H1 (cell line): ENCODE data around the gene ARHGAP24. TPM values are rescaled to one million over a fixed set of nuclear protein-coding genes. Genes with fewer than 3 reads are reported as not detected.

ENCODE experiments used
- CBX8 ChIP-seq: fragments of 300-800, 300-1000 bp; sonication (generic); IDR thresholded peaks from 2 replicates; pipeline ENCODE4 v1.7.1; 2016; ENCODE audit warnings: low read depth, low read length, borderline replicate concordance
- CHD1 ChIP-seq: IDR thresholded peaks from 2 replicates; pipeline ENCODE4 v1.6.1; 2012; ENCODE audit warnings: low read depth, low read length, improper control_type of control experiment
- CHD7 ChIP-seq: fragments of 300-600 bp; sonication (generic); IDR thresholded peaks from 2 replicates; pipeline ENCODE4 v1.7.1; 2012; ENCODE audit warnings: low read length, moderate library complexity, mild to moderate bottlenecking, inconsistent platforms; ENCODE audit not compliant: insufficient replicate concordance
- CTBP2 ChIP-seq: IDR thresholded peaks from 2 replicates; pipeline ENCODE4 v1.7.0; 2011; ENCODE audit warnings: borderline replicate concordance, mild to moderate bottlenecking, moderate library complexity, mixed read lengths, low read length; ENCODE audit not compliant: insufficient read depth, insufficient read length
- FOSL1 ChIP-seq: IDR thresholded peaks from 2 replicates; pipeline ENCODE4 v1.6.1; 2011; ENCODE audit warnings: mild to moderate bottlenecking, low read depth, low read length, moderate library complexity; ENCODE audit not compliant: insufficient read depth
- RXRA ChIP-seq: IDR thresholded peaks from 2 replicates; pipeline ENCODE4 v1.6.1; 2011; ENCODE audit warnings: low read depth, mild to moderate bottlenecking, low read length, moderate library complexity; ENCODE audit not compliant: insufficient read depth
- SP2 ChIP-seq: IDR thresholded peaks from 2 replicates; pipeline ENCODE4 v1.6.1; 2012; ENCODE audit warnings: mild to moderate bottlenecking, low read length, inconsistent platforms
- SUZ12 ChIP-seq: fragments of 200-600 bp; sonication (generic); IDR thresholded peaks from 2 replicates; pipeline ENCODE4 v1.6.1; 2012; ENCODE audit warnings: mild to moderate bottlenecking, inconsistent platforms, low read length, moderate library complexity, mixed read lengths
- TBP ChIP-seq: IDR thresholded peaks from 2 replicates; pipeline ENCODE4 v1.6.1; 2011; ENCODE audit warnings: low read depth, low read length, improper control_type of control experiment
- TCF12 ChIP-seq: IDR thresholded peaks from 2 replicates; pipeline ENCODE4 v1.6.1; 2011; ENCODE audit warnings: low read depth, mild to moderate bottlenecking, low read length
- TEAD4 ChIP-seq: IDR thresholded peaks from 2 replicates; pipeline ENCODE4 v1.6.1; 2012; ENCODE audit warnings: low read depth, low read length, inconsistent platforms, mixed read lengths
- polyA plus RNA-seq, 7 experiments: library from polyadenylated mRNA; depleted of rRNA in 3 of 7; stranded (reverse) in 5 of 7; unstranded in 2 of 7; fragments of >200 nt in 5 of 7; fragments of 200-250 nt in 2 of 7; gene quantifications; 1 replicate in 5 of 7; 2 replicates in 1 of 7; 4 replicates in 1 of 7; pipeline versions ENCODE4 v1.2.1 to v1.2.3, GENCODE V29; 2011 to 2013; ENCODE audit warnings: missing spikeins in 2 of 7, mixed read lengths in 2 of 7
- total RNA-seq: library from RNA; stranded (reverse); fragmentation: NEBNext Ultra II Directional; extraction: Animal tissue kit (Norgen Biotek cat#: 25700); gene quantifications from 2 replicates; pipeline ENCODE4 v1.2.1, GENCODE V29; 2021

The ARHGAP24 gene
- total and polyA plus RNA-seq, 2 of the 8 experiments (the other 6 are each of a cell fraction or from before 2014, with no cell fraction given): 0.08 to 0.50 TPM

- TF ChIP-seq CHD7 (no peak), SP2 (no peak), SUZ12 (no peak), TBP (no peak), TEAD4 (no peak), CHD1 (no peak), CTBP2 (no peak), TCF12 (no peak), FOSL1 (no peak), RXRA (no peak), CBX8 (no peak)
These were observed 184.8 kb downstream of the ARHGAP24 start (continued) for GRCh38 chr4:85659610-85660218.
